Stomach smooth muscle (tissue), 2 donors: ENCODE measurements around the gene MORC3.
"Not testable (repeated sequence)": the region's sequence is repeated elsewhere in the genome, so short reads cannot be mapped to it uniquely, and the experiment has no call there.

Experiments
- H3K27ac ChIP-seq: one replicate; pipeline ENCODE4 v1.7.0; 2013; ENCODE audit warnings: mild to moderate bottlenecking, low read length, inconsistent platforms
- H3K27me3 ChIP-seq, 2 donors: one replicate each; pipeline ENCODE4 v1.7.0; 2013; ENCODE audit warnings: low read length in 2 of 2; ENCODE audit not compliant: insufficient read depth in 2 of 2, control insufficient read depth in 1 of 2
- H3K36me3 ChIP-seq, 2 donors: one replicate each; pipeline ENCODE4 v1.7.0; 2013; ENCODE audit warnings: low read length in 2 of 2; ENCODE audit not compliant: control insufficient read depth in 2 of 2, insufficient read depth in 2 of 2
- H3K4me1 ChIP-seq: one replicate; pipeline ENCODE4 v1.7.0; 2013; ENCODE audit warnings: low read length; ENCODE audit not compliant: control insufficient read depth, insufficient read depth
- H3K4me3 ChIP-seq, 2 donors: one replicate each; pipeline ENCODE4 v1.7.0; 2013; ENCODE audit warnings: low read length in 2 of 2
- H3K9ac ChIP-seq, 2 donors: one replicate each; pipeline ENCODE4 v1.7.0; 2013; ENCODE audit warnings: low read length in 2 of 2, mild to moderate bottlenecking in 1 of 2
- H3K9me3 ChIP-seq, 2 donors: one replicate each; pipeline ENCODE4 v1.7.0; 2013; ENCODE audit warnings: low read length in 2 of 2; ENCODE audit not compliant: control insufficient read depth in 2 of 2
- donor health status: healthy.
- donor health status: Pancreatic carcinoma.

MORC3 gene

DNA sequence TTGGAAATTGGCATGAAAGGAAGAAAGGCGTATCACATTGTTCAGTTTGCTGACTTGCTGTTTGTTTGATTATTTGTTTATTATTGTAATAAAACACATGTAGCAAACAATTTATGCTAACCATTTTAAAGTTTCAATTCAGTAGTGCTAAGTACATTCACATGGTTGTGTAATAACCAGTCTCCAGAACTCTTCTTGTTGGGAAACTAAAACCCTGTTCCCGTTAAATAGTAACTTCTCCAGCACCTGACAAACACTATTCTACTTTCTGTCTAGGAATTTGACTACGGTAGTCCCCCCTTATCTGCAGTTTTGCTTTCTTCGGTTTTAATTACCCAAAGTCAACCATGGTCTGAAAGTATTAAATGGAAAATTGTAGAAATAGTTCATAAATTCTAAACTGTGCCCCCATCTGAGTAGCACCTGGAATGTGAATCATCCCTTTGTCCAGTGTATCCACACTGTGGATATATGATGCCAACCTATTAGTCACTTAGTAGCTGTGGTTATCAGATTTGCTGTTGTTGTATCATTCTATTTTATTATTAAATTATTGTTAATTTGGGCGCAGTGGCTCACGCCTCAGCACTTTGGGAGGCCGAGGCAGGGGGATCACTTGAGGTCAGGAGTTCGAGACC lies 5.5 kb downstream of the MORC3 start:
- Histone ChIP-seq H3K9ac (no peak overlapping the region), H3K9me3 (no peaks in the 10 kb centered on the region), H3K27ac (no peak overlapping the region), H3K4me1 (peaks cover 27% of the 10 kb centered on the region), H3K4me3 (no peak overlapping the region), H3K36me3 (no peaks in the 10 kb centered on the region), H3K27me3 (no peaks in the 10 kb centered on the region)

- no peaks in the 10 kb centered on the region for H3K9me3 ChIP-seq
- H3K9ac ChIP-seq, result no peak overlapping the region
- no peak overlapping the region for H3K27ac ChIP-seq
- peaks cover 0 to 3% of the 10 kb centered on the region in 2 donors for H3K36me3 ChIP-seq
- peaks cover 16% of the 10 kb centered on the region for H3K4me1 ChIP-seq
- H3K4me3 ChIP-seq, result no peak overlapping the region
- no peaks in the 10 kb centered on the region for H3K27me3 ChIP-seq
Measured at GRCh38 chr21:36330904-36331303, 10.9 kb downstream of the MORC3 start.

DNA sequence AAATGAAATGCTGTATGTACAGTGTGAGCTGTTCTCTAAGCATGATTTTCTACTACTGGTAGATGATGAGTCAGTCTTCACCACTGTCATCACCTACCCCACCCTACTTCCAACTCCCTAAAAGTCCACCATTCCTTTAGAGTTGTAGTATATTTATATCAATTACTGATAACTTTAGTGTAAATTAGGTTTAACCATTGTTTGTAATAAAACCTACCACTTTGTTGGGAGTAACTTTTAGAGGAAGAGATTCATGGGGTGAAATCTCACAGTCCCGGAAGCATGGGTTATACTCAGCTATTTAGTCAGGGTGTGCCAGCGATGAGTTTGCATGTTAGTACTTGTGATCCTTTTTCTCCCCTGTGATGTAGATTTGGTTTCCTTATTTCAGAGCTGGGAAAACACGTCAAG lies 17.1 kb downstream of the MORC3 start:
- no peak overlapping the region for H3K9ac ChIP-seq
- no peak overlapping the region for H3K27ac ChIP-seq
- H3K9me3 ChIP-seq, result no peaks in the 10 kb centered on the region
- peaks cover 2% of the 10 kb centered on the region for H3K4me1 ChIP-seq
- peaks cover 24 to 30% of the 10 kb centered on the region in 2 donors for H3K36me3 ChIP-seq
- no peak overlapping the region for H3K4me3 ChIP-seq
- H3K27me3 ChIP-seq, result no peaks in the 10 kb centered on the region

DNA sequence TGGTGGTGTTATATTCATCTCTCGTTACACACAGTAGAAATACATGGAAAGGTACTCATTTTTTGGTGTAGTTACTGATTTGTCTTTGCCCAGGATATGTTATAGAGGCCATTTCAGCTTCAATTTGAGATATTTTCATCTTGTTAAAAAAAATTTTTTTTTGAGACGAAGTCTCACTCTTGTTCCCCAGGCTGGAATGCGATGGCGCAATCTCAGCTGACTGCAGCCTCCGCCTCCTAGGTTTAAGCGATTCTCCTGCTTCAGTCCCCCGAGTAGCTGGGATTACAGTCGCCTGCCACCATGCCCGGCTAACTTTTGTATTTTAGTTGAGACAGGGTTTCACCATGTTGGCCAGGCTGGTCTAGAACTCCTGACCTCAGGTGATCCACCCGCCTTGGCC lies 19.0 kb downstream of the MORC3 start:
- Histone ChIP-seq H3K27ac (no peak overlapping the region), H3K27me3 (no peaks in the 10 kb centered on the region), H3K9ac (no peak overlapping the region), H3K4me3 (no peak overlapping the region), H3K9me3 (no peaks in the 10 kb centered on the region), H3K36me3 (peaks cover 33% of the 10 kb centered on the region in 2 donors), H3K4me1 (no peaks in the 10 kb centered on the region)

DNA sequence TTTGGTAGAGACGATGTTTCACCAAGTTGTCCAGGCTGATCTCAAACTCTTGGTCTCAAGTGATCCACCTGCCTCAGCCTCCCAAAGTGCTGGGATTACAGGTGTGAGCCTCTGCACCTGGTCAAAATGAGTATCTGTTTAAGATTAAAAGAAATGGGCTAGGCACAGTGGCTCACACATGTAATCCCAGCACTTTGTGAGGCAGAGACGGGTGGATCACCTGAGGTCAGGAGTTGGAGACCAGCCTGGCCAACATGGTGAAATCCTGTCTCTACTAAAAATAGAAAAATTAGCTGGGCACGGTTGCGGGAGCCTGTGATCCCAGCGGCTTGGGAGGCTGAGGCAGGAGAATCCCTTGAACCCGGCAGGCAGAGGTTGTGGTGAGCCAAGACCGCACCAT lies 22.6 kb downstream of the MORC3 start:
- H3K4me3 ChIP-seq, result not testable (repeated sequence)

DNA sequence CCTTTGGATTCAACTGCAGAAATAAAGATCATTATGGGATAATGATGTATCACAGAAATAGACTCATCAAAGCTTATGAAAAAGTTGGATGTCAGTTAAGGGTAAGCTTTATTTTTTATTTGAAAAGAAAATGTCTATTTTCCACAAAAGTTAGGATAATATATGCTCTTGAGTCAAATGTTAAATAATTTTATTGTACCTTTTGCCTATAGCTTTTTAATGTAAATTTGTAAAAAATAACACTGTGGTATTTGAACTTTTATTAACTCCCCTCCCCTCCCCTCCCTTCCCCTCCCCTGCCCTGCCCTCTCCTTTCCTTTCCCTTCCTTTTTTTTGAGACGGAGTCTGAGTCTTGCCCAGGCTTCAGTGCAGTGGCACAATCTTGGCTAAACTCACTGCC lies 24.9 kb downstream of the MORC3 start:
- H3K4me3 ChIP-seq, result no peak overlapping the region
- H3K27me3 ChIP-seq, result no peaks in the 10 kb centered on the region
- no peaks in the 10 kb centered on the region for H3K4me1 ChIP-seq
- no peaks in the 10 kb centered on the region for H3K9me3 ChIP-seq
- peaks cover 51 to 52% of the 10 kb centered on the region in 2 donors for H3K36me3 ChIP-seq
- no peak overlapping the region for H3K27ac ChIP-seq
- no peak overlapping the region for H3K9ac ChIP-seq

More for the DNA sequence above, 22.6 kb downstream of the MORC3 start:
- H3K27me3 ChIP-seq, H3K9ac ChIP-seq, H3K4me1 ChIP-seq, H3K9me3 ChIP-seq, H3K27ac ChIP-seq: not testable (repeated sequence)
- H3K36me3 ChIP-seq, result peaks cover 52 to 58% of the 10 kb centered on the region in 2 donors

- no peaks in the 10 kb centered on the region for H3K27me3 ChIP-seq
- no peaks in the 10 kb centered on the region for H3K9me3 ChIP-seq
- H3K4me1 ChIP-seq, result no peaks in the 10 kb centered on the region
- no peak overlapping the region for H3K27ac ChIP-seq
- H3K9ac ChIP-seq, result no peak overlapping the region
- peaks cover 49 to 50% of the 10 kb centered on the region in 2 donors for H3K36me3 ChIP-seq
- H3K4me3 ChIP-seq, result no peak overlapping the region
Measured at GRCh38 chr21:36347278-36347961, 27.4 kb downstream of the MORC3 start.

GRCh38 chr21:36347962-36348328 lies 27.9 kb downstream of the MORC3 start:
- H3K27ac ChIP-seq, result no peak overlapping the region
- no peaks in the 10 kb centered on the region for H3K9me3 ChIP-seq

DNA sequence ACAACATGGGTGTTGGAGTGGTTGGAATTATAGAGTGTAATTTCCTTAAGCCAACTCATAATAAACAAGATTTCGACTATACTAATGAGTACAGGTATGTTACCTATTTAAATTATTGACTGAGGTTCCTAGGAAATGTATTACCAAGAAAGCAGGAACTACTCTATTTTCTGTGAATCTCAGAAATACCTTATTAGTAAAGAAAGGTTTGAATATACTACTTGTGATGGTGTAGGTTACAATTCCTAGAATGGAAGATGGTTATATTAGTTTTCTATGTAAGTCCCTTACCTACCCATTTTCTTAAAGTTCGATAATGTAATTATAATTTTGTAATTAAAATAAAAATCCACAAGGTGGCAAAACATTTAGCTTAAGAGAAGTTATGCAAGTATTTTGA lies 29.3 kb downstream of the MORC3 start:
- H3K4me3 ChIP-seq, result no peak overlapping the region
- no peaks in the 10 kb centered on the region for H3K9me3 ChIP-seq
- H3K27me3 ChIP-seq, result no peaks in the 10 kb centered on the region
- no peak overlapping the region for H3K27ac ChIP-seq
- H3K36me3 ChIP-seq, result peaks cover 40 to 51% of the 10 kb centered on the region in 2 donors
- no peak overlapping the region for H3K9ac ChIP-seq
- H3K4me1 ChIP-seq, result no peaks in the 10 kb centered on the region

More at GRCh38 chr21:36347962-36348328, 27.9 kb downstream of the MORC3 start:
- Histone ChIP-seq H3K4me3 (no peak overlapping the region), H3K27me3 (no peaks in the 10 kb centered on the region), H3K4me1 (no peaks in the 10 kb centered on the region), H3K36me3 (peaks cover 52 to 53% of the 10 kb centered on the region in 2 donors), H3K9ac (no peak overlapping the region)

DNA sequence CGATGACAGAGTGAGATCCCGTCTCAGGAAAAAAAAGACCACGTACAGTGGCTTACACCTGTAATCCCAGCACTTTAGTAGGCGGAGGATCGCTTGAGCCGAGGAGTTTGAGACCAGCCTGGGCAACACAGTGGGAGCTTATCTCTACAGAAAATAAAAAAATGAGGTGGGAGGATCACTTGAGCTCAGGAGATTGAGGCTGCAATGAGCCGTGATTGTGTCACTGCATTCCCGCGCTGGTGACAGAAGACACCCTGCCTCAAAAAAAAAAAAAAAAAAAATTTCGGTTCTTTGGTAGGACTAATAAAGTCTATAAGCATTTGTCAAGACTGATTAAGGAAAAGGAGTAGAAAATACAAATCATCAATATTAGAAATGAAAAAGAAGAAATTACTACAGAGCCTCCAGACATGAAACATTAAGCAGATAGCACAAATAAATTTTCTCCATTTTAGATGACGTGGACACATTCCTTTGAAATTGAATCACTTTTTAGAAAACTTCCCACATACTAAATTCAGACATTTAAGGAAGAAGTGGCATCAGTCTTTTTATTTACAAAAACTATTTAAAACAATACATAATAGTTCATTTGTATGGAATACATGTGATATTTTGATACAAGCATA lies 30.4 kb downstream of the MORC3 start:
- Histone ChIP-seq H3K4me3 (no peak overlapping the region), H3K9me3 (no peaks in the 10 kb centered on the region), H3K9ac (no peak overlapping the region), H3K36me3 (peaks cover 36 to 51% of the 10 kb centered on the region in 2 donors), H3K27me3 (no peaks in the 10 kb centered on the region), H3K4me1 (no peaks in the 10 kb centered on the region), H3K27ac (no peak overlapping the region)
